Colonic mucosa (tissue), 4 donors: ENCODE data around the gene GALNT14. TPM values are rescaled to one million over a fixed set of nuclear protein-coding genes. Genes with fewer than 3 reads are reported as not detected.

Experiments used
- DNase-seq: peaks from one replicate; pipeline ENCODE4 v3.0.0-alpha.2; 2020
- H3K27ac ChIP-seq: fragments of 200-600 bp; one replicate; pipeline ENCODE4 v1.8.0; 2021
- H3K27me3 ChIP-seq: fragments of 200-600 bp; one replicate; pipeline ENCODE4 v1.8.0; 2021
- H3K36me3 ChIP-seq: fragments of 200-600 bp; one replicate; pipeline ENCODE4 v1.8.0; 2021
- H3K4me1 ChIP-seq: fragments of 200-600 bp; one replicate; pipeline ENCODE4 v1.8.0; 2021; ENCODE audit warnings: mild to moderate bottlenecking
- H3K4me3 ChIP-seq: fragments of 200-600 bp; one replicate; pipeline ENCODE4 v1.8.0; 2021
- H3K9ac ChIP-seq, 2 donors: one replicate each; pipeline ENCODE4 v1.7.0; 2013; ENCODE audit warnings: control low read depth in 2 of 2, low read depth in 2 of 2, low read length in 2 of 2
- H3K9me3 ChIP-seq: fragments of 200-600 bp; one replicate; pipeline ENCODE4 v1.8.0; 2021
- intact Hi-C: fragments of 100-400 bp; cut with DNase I; formaldehyde crosslinking; loops from one replicate; pipeline ENCODE4 v1.14.1; 2022
- total RNA-seq, 2 donors: library from RNA; stranded (reverse); fragmentation: NEBNext Ultra II Directional in 1 of 2; extraction: Animal tissue kit (Norgen Biotek cat#: 25700) in 1 of 2; gene quantifications; one replicate each; pipeline ENCODE4 v1.2.1, GENCODE V29; 2021
- TF ChIP-seq, protein P1 (sequence below): fragments of 200-600 bp; IDR thresholded peaks from one replicate; pipeline ENCODE4 v1.8.0; 2022; ENCODE audit warnings: antibody characterized with exemption, mild to moderate bottlenecking
- donor health status: healthy.
- donor health status: DM: no; HTN: no; CAD: no.
- donor health status: DM: no; HTN: no; CAD: no.

The GALNT14 gene
- total RNA-seq, 2 donors from 2014 or later = 0.15 to 0.45 TPM

DNA sequence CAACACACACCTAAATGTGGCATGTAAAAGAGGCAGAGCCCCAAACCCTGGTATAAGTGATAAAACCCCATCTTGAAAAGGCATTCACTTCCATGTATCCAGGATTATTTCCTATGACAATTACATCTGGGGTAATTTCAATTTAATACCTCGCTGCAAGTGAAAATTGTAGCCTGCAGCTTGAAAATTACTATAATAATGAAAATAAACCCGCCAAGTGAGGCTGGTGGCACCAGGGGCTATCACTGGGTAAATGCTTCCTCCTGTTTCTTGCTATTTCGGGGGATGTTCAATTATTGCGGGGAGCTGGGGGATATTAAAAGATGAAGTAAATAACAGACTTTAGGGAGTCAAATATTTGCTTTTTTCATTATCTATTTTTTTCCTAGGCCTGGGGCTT is 171.5 kb downstream of the GALNT14 start:
- no peak for DNase-seq
- Histone ChIP-seq H3K27me3 (no peaks in the 10 kb centered on the region), H3K9me3 (no peaks in the 10 kb centered on the region), H3K36me3 (no peaks in the 10 kb centered on the region), H3K4me3 (no peak overlapping the region), H3K4me1 (no peaks in the 10 kb centered on the region), H3K9ac (no peak overlapping the region), H3K27ac (no peak overlapping the region)
- TF ChIP-seq, protein P1, sequence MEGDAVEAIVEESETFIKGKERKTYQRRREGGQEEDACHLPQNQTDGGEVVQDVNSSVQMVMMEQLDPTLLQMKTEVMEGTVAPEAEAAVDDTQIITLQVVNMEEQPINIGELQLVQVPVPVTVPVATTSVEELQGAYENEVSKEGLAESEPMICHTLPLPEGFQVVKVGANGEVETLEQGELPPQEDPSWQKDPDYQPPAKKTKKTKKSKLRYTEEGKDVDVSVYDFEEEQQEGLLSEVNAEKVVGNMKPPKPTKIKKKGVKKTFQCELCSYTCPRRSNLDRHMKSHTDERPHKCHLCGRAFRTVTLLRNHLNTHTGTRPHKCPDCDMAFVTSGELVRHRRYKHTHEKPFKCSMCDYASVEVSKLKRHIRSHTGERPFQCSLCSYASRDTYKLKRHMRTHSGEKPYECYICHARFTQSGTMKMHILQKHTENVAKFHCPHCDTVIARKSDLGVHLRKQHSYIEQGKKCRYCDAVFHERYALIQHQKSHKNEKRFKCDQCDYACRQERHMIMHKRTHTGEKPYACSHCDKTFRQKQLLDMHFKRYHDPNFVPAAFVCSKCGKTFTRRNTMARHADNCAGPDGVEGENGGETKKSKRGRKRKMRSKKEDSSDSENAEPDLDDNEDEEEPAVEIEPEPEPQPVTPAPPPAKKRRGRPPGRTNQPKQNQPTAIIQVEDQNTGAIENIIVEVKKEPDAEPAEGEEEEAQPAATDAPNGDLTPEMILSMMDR = no peak
- intact Hi-C loops = no loop called here

DNA sequence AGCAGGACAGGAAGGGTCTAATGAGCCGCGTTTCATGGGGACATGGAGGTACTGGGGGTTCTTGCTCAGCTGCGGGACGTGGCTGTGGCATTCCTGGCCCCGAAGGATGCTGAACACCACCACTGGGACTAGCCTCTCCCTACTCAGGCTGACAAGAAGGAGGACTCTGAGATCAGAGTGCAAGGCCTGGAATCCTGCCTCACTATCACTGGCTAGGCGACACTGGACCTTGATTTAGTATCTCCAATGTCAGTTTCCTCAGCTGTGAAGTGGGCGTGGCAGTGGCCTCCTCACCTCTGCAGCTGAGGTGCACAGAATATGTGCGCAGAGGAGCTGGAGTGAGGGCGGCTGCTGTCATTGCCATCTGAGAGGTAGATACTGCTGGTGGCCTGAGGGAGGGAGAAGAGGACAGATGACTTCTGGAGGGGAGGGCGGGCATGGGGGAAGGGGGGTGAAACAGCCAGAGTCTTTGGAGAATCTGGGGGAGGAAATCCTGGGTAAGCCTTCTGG is 173.2 kb downstream of the GALNT14 start:
- Histone ChIP-seq H3K4me1 (no peaks in the 10 kb centered on the region), H3K4me3 (no peak overlapping the region), H3K36me3 (no peaks in the 10 kb centered on the region), H3K27ac (no peak overlapping the region), H3K27me3 (no peaks in the 10 kb centered on the region), H3K9me3 (no peaks in the 10 kb centered on the region), H3K9ac (no peak overlapping the region)
- DNase-seq = no peak
- intact Hi-C loops = no loop called here
- TF ChIP-seq, protein P1 = no peak

DNA sequence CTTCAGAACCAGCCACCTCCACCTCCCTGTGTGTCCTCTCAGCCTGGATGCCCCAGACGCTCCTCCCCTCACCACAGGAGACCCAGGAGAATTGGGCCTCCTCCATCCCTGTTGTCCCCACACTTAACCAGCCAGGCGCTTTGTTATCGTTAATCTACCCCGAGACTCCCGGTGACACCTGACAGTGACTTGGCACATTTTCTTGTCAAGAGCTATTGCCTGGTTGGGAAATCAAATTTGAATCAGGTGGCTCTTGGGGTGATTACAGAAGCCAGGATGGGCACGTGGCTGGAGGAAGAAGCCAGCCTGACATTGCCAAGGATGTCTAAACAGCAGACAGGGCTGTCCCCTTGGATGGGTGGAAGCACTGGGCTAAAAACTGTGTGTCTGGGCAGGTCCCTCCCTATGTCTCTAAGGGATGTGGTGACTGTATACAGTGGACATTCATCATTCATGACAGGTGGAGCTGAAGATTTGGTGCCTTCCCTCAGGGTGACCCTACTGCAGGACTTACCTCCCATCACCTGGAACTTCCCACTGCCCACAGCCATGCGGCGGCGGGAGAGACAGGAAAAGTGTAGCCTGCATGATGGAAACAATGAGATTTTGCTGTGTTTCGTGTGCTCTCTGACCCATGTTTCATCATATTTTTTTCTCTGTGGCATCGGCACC is 173.8 kb downstream of the GALNT14 start:
- intact Hi-C loops = no loop called here

DNA sequence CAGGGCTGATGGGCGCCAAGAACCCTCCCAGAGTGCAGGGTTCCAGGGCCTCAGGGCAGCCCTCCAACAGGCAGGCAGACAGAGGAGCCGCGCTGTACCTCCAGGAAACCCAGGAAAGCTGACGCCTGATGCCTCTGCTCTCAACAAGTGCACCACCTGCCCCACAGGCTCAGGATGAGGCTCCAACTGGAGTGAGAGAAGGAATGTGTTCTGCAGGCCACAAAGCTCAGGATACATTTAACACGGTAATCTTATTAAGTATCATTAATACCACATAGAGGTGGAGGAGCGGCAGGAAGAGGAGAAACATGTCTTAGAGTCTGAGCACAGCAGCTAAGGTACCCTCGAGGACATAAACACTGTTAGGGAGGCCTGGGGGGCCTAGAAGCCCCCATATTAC is 175.1 kb downstream of the GALNT14 start:
- no peak overlapping the region for H3K4me3 ChIP-seq
- H3K27ac ChIP-seq = no peak overlapping the region
- H3K9me3 ChIP-seq = no peaks in the 10 kb centered on the region
- H3K36me3 ChIP-seq = no peaks in the 10 kb centered on the region
- H3K9ac ChIP-seq = no peak overlapping the region
- DNase-seq = no peak
- TF ChIP-seq, protein P1 = no peak
- no peaks in the 10 kb centered on the region for H3K4me1 ChIP-seq
- no peaks in the 10 kb centered on the region for H3K27me3 ChIP-seq
- intact Hi-C loops = no loop called here

More for the DNA sequence above, 173.8 kb downstream of the GALNT14 start:
- TF ChIP-seq, protein P1 = no peak
- Histone ChIP-seq H3K4me1 (no peaks in the 10 kb centered on the region), H3K9me3 (no peaks in the 10 kb centered on the region), H3K4me3 (no peak overlapping the region), H3K27ac (no peak overlapping the region), H3K9ac (no peak overlapping the region), H3K36me3 (no peaks in the 10 kb centered on the region), H3K27me3 (no peaks in the 10 kb centered on the region)
- no peak for DNase-seq

DNA sequence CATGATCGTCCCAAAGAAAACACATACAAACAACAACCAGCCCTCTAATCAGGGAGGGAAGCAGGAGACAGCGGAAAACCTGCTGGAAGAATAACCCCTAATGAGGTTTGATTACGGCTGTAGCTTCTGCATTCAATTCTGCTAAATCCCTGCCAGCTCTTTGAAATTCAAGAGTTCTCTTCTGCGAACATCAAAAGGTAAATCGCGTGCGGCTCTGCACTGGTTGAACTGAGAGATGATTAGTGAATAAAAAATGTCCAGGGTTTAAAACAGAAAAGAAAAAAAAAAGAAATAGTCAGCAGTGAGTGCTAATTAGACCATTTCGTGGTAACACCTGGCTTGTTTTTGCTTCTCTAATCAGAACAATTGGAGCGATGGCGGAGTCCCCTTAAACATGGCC is 178.0 kb downstream of the GALNT14 start:
- DNase-seq = no peak
- intact Hi-C loops = no loop called here

More for the DNA sequence above, 178.0 kb downstream of the GALNT14 start:
- TF ChIP-seq, protein P1 = no peak
- no peaks in the 10 kb centered on the region for H3K9me3 ChIP-seq
- H3K36me3 ChIP-seq = no peaks in the 10 kb centered on the region
- no peak overlapping the region for H3K9ac ChIP-seq
- H3K27me3 ChIP-seq = no peaks in the 10 kb centered on the region
- no peak overlapping the region for H3K27ac ChIP-seq
- H3K4me3 ChIP-seq = no peak overlapping the region
- no peaks in the 10 kb centered on the region for H3K4me1 ChIP-seq
